Spleen (tissue), 11 donors: Measurements from ENCODE around the gene CEP63. TPM values are rescaled to one million over a fixed set of nuclear protein-coding genes. Genes with fewer than 3 reads are reported as not detected.

Source experiments
- DNase-seq: peaks from one replicate; pipeline ENCODE4 v3.0.0-alpha.2; 2020
- H3K27ac ChIP-seq, 8 donors: fragments of 200-600 bp; sonication (generic) in 7 of 8; 1 replicate in 4 of 8; 2 replicates in 4 of 8; pipeline versions ENCODE4 v1.5.0 to v1.8.0; 2016 to 2021; ENCODE audit warnings: inconsistent platforms in 4 of 8, mild to moderate bottlenecking in 4 of 8, moderate library complexity in 1 of 8
- H3K27me3 ChIP-seq, 7 donors: fragments of 200-600 bp; sonication (generic) in 6 of 7; replicated peaks in 1 of 7; 1 replicate in 4 of 7; 2 replicates in 3 of 7; pipeline versions ENCODE4 v1.5.0 to v1.8.0; 2016 to 2021; ENCODE audit warnings: inconsistent platforms in 3 of 7, mild to moderate bottlenecking in 1 of 7
- H3K36me3 ChIP-seq, 6 donors: fragments of 200-600 bp; sonication (generic) in 5 of 6; 1 replicate in 4 of 6; 2 replicates in 2 of 6; pipeline versions ENCODE4 v1.5.0 to v1.8.0; 2016 to 2021; ENCODE audit warnings: inconsistent platforms in 2 of 6
- H3K4me1 ChIP-seq, 6 donors: fragments of 200-600 bp; sonication (generic) in 5 of 6; 1 replicate in 3 of 6; 2 replicates in 3 of 6; pipeline versions ENCODE4 v1.5.0 to v1.8.0; 2016 to 2021; ENCODE audit warnings: inconsistent platforms in 3 of 6
- H3K4me3 ChIP-seq, 8 donors: fragments of 200-600 bp; sonication (generic) in 7 of 8; 1 replicate in 4 of 8; 2 replicates in 4 of 8; pipeline versions ENCODE4 v1.5.0 to v1.8.0; 2016 to 2021; ENCODE audit warnings: inconsistent platforms in 4 of 8, mild to moderate bottlenecking in 4 of 8, moderate library complexity in 2 of 8
- H3K9me3 ChIP-seq, 8 donors: fragments of 200-600 bp; sonication (generic) in 7 of 8; 1 replicate in 4 of 8; 2 replicates in 4 of 8; pipeline versions ENCODE4 v1.5.0 to v1.8.0; 2016 to 2021; ENCODE audit warnings: inconsistent platforms in 4 of 8
- POLR2A ChIP-seq, 3 donors: fragments of 450-650 bp; IDR thresholded peaks; one replicate each; pipeline ENCODE4 v1.5.1; 2017; ENCODE audit warnings: antibody characterized with exemption in 3 of 3, mild to moderate bottlenecking in 1 of 3
- POLR2AphosphoS5 ChIP-seq, 3 donors: sonication (generic); formaldehyde crosslinking; IDR thresholded peaks; one replicate each; pipeline ENCODE4 v1.5.1; 2017; ENCODE audit warnings: antibody characterized with exemption in 3 of 3
- WGBS, 5 donors: extraction: QIAGEN DNeasy Blood & Tissue Kit in 3 of 5; methylation state at CpG; one replicate each; pipeline versions ENCODE4 v1.1.5 to v1.1.7; 2013 to 2018; 5-methylcytosine and 5-hydroxymethylcytosine counted together
- intact Hi-C: fragments of 100-400 bp; cut with DNase I; formaldehyde crosslinking; loops from one replicate; pipeline ENCODE4 v1.15.0; 2023; ENCODE audit warnings: low total_unique reads
- polyA plus RNA-seq, 3 donors: library from polyadenylated mRNA; stranded (reverse); fragments of 200-250 nt; gene quantifications; one replicate each; pipeline ENCODE4 v1.2.1, GENCODE V29; 2013
- total RNA-seq, 7 donors: library from RNA; depleted of rRNA in 3 of 7; stranded (reverse); fragments of >200 nt in 3 of 7; fragmentation: NEBNext Ultra II Directional in 4 of 7; extraction: Animal tissue kit (Norgen Biotek cat#: 25700) in 4 of 7; gene quantifications; one replicate each; pipeline versions ENCODE4 v1.1.0 to v1.2.1, GENCODE V29; 2016 to 2021
- TF ChIP-seq, protein P1 (sequence below), 11 experiments: fragments of 200-600 bp in 7 of 11; fragments of 450-650 bp in 4 of 11; sonication (generic) in 4 of 11; IDR thresholded peaks in 8 of 11; conservative IDR thresholded peaks in 3 of 11; 1 replicate in 7 of 11; 2 replicates in 4 of 11; pipeline versions ENCODE4 v1.4.0 to v1.8.0; 2016 to 2021; ENCODE audit warnings: antibody characterized with exemption in 11 of 11, inconsistent platforms in 4 of 11, mild to moderate bottlenecking in 1 of 11
- donor health status: healthy with polysubstance abuse.
- donor health status: DM: no; HTN: no; CAD: no; lungs with moderate emphysema.
- donor health status: DM: no; HTN: no; CAD: no.
- donor health status: Bipolar disorder and iron deficiency.
- donor health status: healthy.
- donor health status: DM: no; HTN: no; CAD: no.
- donor health status: DM: yes; HTN: yes; CAD: no.

Gene CEP63
- total and polyA plus RNA-seq, 10 donors = 13.4 to 37.0 (median 28.1) TPM

DNA sequence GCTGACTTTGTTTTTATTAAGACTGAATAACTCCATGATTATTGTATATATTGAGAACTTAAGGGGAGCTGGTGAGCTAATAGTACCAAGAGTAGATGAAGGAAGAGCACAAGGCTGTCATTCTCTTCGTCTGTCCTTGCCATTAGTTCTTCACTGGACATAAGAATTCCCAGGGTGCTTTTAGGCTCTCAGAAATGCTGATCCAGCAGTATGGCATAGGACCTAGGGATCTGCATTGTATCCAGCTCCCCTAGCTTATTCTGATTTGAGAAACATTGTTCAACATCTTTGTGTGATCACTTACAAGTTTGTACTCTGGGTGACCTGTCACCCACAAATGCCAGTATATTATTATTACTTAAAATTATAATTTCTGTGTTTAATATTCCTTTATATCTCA is 47.6 kb downstream of the CEP63 start:
- no peak for DNase-seq
- intact Hi-C loops = no loop called here
- Histone ChIP-seq H3K4me3 (no peak overlapping the region), H3K36me3 (peaks cover 3 to 73% (median 35%) of the 10 kb centered on the region in 6 donors), H3K9me3 (no peaks in the 10 kb centered on the region), H3K4me1 (peaks cover 0 to 5% (median 0%) of the 10 kb centered on the region in 6 donors), H3K27me3 (no peaks in the 10 kb centered on the region), H3K27ac (no peak overlapping the region)
- WGBS, 5 donors = 73 to 93% (median 92%) methylated on average over 1 of the region's 1 CpG
- TF ChIP-seq POLR2A (IDR thresholded peaks at IDR 0.05) (no peak), POLR2AphosphoS5 (IDR thresholded peaks at IDR 0.05) (no peak)
- TF ChIP-seq, protein P1, sequence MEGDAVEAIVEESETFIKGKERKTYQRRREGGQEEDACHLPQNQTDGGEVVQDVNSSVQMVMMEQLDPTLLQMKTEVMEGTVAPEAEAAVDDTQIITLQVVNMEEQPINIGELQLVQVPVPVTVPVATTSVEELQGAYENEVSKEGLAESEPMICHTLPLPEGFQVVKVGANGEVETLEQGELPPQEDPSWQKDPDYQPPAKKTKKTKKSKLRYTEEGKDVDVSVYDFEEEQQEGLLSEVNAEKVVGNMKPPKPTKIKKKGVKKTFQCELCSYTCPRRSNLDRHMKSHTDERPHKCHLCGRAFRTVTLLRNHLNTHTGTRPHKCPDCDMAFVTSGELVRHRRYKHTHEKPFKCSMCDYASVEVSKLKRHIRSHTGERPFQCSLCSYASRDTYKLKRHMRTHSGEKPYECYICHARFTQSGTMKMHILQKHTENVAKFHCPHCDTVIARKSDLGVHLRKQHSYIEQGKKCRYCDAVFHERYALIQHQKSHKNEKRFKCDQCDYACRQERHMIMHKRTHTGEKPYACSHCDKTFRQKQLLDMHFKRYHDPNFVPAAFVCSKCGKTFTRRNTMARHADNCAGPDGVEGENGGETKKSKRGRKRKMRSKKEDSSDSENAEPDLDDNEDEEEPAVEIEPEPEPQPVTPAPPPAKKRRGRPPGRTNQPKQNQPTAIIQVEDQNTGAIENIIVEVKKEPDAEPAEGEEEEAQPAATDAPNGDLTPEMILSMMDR (IDR thresholded peaks at IDR 0.05 in 8 of 11, conservative IDR thresholded peaks at IDR 0.05 in 3 of 11) = no peak

DNA sequence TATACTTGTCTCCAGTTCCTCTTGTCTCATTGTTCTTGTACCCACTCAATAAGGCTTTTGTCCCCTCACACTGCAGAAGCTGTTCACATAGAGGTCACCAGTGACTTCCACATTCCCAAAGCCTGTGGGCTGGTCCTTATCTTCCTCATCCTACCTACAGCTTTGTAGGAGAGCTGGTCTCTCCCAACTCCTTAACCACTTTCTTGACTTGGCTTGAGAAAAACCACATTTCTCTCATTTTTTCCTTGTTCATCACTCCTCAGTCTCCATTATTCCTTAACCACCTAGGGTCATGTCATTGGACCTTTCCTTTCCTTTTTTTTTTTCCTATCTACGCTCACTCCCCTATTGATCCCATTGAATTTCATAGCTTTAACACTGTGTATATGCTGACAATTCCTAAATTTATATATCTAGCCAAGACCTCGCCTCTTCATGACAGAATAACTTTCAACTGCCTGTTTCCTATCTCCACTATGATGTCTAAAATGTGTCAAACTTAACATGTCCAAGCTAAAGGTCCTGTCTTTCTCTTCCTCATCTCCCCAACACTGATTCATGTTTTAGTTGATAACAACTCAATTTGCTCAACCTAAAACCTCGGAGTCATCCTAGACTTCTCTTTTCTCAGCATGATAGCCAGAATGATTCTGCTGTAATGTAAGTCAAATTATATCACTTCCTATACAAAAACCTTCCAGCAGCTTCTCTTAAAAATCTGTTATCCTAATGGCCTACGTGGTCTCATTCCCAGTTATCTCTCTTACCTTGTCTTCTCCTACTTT is 49.5 kb downstream of the CEP63 start:
- TF ChIP-seq POLR2A (IDR thresholded peaks at IDR 0.05) = no peak
- TF ChIP-seq POLR2AphosphoS5 (IDR thresholded peaks at IDR 0.05) = no peak
- TF ChIP-seq, protein P1 (IDR thresholded peaks at IDR 0.05 in 8 of 11, conservative IDR thresholded peaks at IDR 0.05 in 3 of 11) = no peak
- H3K27me3 ChIP-seq = no peaks in the 10 kb centered on the region
- DNase-seq = no peak
- no peak overlapping the region for H3K4me3 ChIP-seq
- 73 to 88% (median 77%) methylated on average over 4 of the region's 4 CpGs for WGBS, 5 donors
- intact Hi-C loops = no loop called here
- H3K9me3 ChIP-seq = no peaks in the 10 kb centered on the region
- H3K4me1 ChIP-seq = peaks cover 0 to 5% (median 0%) of the 10 kb centered on the region in 6 donors
- peaks cover 3 to 92% (median 41%) of the 10 kb centered on the region in 6 donors for H3K36me3 ChIP-seq
- peak overlapping the region in 6 of 8 donors; percentile 19 to 78 (median 51) for H3K27ac ChIP-seq

DNA sequence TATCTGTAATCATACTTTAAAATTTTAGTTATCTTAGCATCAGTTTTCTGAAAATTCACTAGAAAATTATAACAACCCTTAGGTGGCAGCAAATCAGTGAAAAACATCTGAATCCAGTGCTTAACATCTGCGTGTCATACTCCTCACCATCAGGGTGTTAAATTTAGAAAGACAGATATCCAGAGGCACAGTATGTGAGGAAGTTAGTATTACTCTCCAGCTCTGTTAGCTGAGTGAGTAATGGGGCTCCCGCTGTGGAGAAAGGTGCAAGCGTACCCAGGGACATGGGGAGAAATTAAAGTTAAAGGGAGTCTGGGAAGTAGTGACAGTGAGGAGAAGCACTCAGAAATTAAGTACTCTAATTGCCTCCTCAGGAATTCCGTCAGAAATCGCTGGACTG is 50.9 kb downstream of the CEP63 start:
- WGBS, 5 donors = 92 to 93% (median 93%) methylated on average over 5 of the region's 5 CpGs
- intact Hi-C loops = no loop called here
- no peaks in the 10 kb centered on the region for H3K9me3 ChIP-seq
- no peaks in the 10 kb centered on the region for H3K27me3 ChIP-seq
- TF ChIP-seq POLR2AphosphoS5 (IDR thresholded peaks at IDR 0.05) (no peak), POLR2A (IDR thresholded peaks at IDR 0.05) (no peak)
- TF ChIP-seq, protein P1 (IDR thresholded peaks at IDR 0.05 in 8 of 11, conservative IDR thresholded peaks at IDR 0.05 in 3 of 11) = no peak
- no peak for DNase-seq
- H3K4me3 ChIP-seq = no peak overlapping the region
- peaks cover 0 to 5% (median 0%) of the 10 kb centered on the region in 6 donors for H3K4me1 ChIP-seq
- no peak overlapping the region for H3K27ac ChIP-seq
- peaks cover 3 to 90% (median 44%) of the 10 kb centered on the region in 6 donors for H3K36me3 ChIP-seq

DNA sequence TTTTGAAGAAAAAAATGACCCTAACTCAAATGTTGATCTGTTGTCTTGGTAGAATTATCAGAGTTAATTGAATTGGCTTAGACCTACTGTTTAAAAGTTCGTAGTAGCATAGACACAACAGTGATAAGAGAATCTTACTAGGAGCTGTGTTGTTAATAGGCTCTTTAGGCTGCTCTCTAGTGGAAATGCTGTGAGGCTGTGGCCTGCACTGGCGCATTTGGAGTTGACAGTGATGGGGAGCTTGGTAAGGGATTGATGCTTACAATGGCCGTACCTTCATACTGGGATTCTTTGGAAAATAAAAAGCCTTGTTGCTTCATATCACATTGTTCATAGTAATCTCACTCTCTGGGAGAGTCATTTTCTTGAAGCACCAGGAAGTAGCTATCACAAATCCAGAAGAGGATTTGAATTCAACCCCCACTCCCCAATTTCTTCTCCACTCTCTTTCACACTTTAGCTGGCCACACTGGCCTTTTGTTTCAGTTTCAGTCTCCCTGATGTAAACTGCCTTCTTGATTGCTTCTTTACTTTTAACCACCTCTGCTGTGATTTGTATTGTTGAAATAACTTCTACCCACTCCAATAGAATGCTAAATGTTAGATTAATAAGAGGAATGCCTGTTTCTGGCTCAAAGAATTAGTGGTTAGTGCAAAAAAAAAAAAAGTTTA is 56.6 kb downstream of the CEP63 start:
- Histone ChIP-seq H3K4me3 (peak overlapping the region in 1 of 8 donors; percentile 47), H3K4me1 (peaks cover 0 to 19% (median 4%) of the 10 kb centered on the region in 6 donors), H3K36me3 (peaks cover 3 to 66% (median 35%) of the 10 kb centered on the region in 6 donors), H3K27me3 (no peaks in the 10 kb centered on the region), H3K27ac (peak overlapping the region in 6 of 8 donors; percentile 51 to 87 (median 70)), H3K9me3 (no peaks in the 10 kb centered on the region)
- 58 to 81% (median 63%) methylated on average over 3 of the region's 3 CpGs for WGBS, 5 donors
- intact Hi-C loops = no loop called here
- TF ChIP-seq POLR2AphosphoS5 (IDR thresholded peaks at IDR 0.05) = no peak
- no peak for TF ChIP-seq POLR2A (IDR thresholded peaks at IDR 0.05)
- TF ChIP-seq, protein P1 (IDR thresholded peaks at IDR 0.05 in 8 of 11, conservative IDR thresholded peaks at IDR 0.05 in 3 of 11) = no peak
- DNase-seq = no peak
